ENCODE data around the gene PRKACA. TPM values are rescaled to one million over a fixed set of nuclear protein-coding genes. Genes with fewer than 3 reads are reported as not detected.

PRKACA gene
- total RNA-seq, 2 donors from 2014 or later: 101 to 103 TPM

DNA sequence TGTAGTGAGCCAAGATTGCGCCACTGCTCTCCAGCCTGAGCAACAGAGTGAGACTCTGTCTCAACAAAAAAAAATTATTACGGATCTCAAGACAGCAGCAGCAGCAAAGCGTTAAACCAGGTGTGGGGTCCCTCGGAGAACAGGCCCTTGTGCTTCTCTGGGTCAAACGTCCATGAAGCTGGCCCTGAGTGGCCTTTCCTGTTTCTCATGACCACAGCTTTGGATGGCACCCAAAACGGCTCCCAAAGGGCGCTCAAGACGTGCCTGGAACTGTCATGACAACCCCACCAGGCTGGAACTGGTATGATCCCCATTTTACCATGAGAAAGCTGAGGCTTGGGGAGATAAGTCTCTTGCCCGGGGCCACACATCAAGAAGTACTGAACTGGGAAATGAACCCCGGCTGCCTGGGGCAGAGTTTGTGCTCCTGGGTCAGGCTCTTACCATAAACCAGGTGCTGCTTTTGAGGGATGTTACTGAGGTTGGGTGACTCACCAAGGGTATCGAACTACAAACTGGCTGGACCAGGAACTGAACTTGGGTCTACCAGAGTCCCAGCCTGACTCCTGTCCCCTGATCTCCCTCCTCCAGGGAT, 15.4 kb downstream of the PRKACA start:
- intact Hi-C loops (cut with DNase I): no loop called here
- DNase-seq (ENCODE audit: low spot score): no peak

DNA sequence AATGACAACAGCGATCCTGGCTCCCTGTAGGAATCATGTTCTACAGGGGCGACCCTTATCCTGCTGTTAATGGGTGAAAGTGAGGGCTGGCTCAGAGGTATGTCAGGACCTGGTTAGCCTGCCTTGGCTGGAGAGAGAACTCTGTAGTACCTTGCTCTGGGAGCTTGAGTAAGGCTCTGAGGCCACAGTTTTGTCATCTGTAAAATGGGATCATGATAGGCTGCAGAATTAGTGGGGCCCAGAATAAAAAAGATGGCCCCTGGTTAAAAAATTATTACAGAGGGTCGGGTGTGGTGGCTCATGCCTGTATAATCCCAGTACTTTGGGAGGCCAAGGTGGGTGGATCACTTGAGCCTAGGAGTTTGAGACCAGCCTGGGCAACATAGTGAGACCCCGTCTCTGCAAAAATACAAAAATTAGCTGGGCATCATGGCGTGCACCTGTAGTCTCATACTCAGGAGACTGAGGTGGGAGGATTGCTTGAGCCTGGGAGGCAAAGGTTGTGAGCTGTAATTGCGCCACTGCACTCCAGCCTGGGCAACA, 16.5 kb downstream of the PRKACA start:
- DNase-seq (ENCODE audit: low spot score): no peak
- intact Hi-C loops (cut with DNase I): no loop called here

GRCh38 chr19:14097532-14098151, 19.9 kb downstream of the PRKACA start:
- intact Hi-C loops (cut with DNase I): no loop called here
- no peak for DNase-seq (ENCODE audit: low spot score)

- intact Hi-C loops (cut with DNase I): no loop called here
Observed at GRCh38 chr19:14096272-14096992, 21.1 kb downstream of the PRKACA start.

DNA sequence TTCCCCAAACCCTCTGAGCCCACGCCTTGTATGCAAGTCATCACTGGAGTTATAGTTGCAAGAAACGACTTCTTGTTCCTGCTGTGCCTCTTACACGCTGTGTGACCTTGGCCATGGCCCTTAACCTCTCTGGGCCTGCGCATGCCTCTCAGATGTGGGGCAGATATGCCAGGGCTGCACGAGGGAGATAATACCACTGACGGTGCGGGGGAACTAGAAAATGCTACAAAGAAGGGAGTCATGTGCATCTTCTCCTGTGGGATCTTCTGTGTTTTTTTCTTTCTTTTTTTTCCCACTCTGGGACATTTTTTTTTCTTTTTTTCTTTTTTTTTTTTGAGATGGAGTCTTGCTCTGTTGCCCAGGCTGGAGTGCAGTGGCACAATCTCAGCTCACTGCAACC, 22.7 kb downstream of the PRKACA start:
- DNase-seq (ENCODE audit: low spot score): no peak
- intact Hi-C loops (cut with DNase I): no loop called here

More at GRCh38 chr19:14096272-14096992, 21.1 kb downstream of the PRKACA start:
- DNase-seq (ENCODE audit: low spot score): no peak

- no peak for DNase-seq (ENCODE audit: low spot score)
- intact Hi-C loops (cut with DNase I): no loop called here
Observed at GRCh38 chr19:14093117-14093823, 24.3 kb downstream of the PRKACA start.

DNA sequence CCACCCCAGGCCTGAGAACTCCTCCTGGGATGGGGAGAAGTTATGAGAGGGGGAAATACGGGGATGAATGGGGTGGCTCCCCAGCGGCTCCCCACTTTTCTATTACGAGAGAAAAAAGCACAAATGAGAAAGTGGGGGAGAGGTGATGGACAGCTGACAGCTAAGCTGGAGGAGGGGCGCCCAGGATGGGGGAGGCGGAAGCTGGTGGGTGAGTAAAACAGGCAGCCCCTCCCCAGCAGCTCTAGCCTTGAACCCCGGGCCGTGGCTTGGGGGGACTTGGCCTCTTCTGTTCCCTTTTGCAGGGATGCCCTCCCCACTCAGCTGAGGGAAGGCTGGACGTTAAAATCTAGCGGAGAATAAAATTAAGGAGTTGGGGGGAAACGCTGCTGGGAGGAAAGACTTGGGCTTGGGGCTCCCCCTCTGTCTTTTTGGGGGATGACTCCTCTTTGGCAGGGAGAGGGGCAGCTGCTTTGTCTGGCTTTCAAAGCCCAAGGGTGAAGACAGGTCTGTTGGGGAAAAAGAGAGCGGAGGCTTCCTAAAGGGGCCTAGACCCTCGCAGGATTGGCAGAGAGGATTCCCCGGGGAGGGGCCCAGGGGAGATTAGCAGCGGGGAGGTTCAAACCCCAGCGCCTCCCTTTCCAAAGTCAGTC, 25.6 kb downstream of the PRKACA start:
- no peak for DNase-seq (ENCODE audit: low spot score)
- intact Hi-C loops (cut with DNase I): no loop called here

DNA sequence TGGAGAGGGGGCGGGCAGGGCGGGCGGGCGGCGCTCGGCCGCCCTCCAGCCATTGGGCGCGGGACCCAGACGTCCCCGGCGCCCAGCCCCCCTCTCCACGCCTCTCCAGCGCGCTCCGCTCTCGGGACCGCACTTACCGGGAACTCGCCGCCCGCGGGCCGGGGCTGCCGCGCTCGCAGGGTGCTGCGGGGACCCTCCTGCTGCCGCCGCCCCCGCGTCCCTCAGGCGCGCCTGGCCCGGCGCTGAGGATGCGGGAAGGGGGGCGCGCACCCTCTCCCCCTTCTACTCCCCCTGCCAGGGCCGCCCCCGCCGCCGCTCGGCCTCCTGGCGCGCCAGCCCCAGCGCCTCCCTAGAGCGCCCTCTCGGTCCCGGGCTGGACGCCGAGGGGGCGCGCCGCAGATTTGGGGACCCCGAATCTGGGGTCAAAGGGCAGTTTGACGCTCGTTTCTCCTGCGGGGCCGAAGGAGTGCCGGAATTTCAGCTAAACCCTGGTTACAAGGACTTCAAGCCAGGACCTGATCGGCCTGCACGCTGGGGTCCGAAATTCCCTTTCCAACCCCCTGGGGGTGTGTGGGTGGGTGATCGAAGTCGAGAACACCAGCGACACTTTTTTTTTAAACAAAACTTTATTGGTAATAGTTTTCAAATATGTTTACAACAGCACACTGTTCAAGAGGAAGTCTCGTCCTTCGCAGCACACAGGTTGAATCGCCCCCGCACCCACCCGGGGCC, 26.3 kb downstream of the PRKACA start:
- intact Hi-C loops (cut with DNase I): no loop called here
- no peak for DNase-seq (ENCODE audit: low spot score)

GRCh38 chr19:14090509-14091080, 27.0 kb downstream of the PRKACA start, which contains the start of gene SAMD1:
Gene SAMD1, minus strand, starts transcription at chr19:14090751.
- intact Hi-C loops (cut with DNase I): no loop called here
- DNase-seq (ENCODE audit: low spot score): peak; percentile 97

GRCh38 chr19:14089662-14090508, 27.7 kb downstream of the PRKACA start:
- intact Hi-C loops (cut with DNase I): loop anchor here (5.0 to 10.0 kb wide), 2 partner anchors 315 to 1113 kb away; partner anchors contain the start of gene C19orf53 (in 1 of the 2)
- DNase-seq (ENCODE audit: low spot score): peak; percentile 83

DNA sequence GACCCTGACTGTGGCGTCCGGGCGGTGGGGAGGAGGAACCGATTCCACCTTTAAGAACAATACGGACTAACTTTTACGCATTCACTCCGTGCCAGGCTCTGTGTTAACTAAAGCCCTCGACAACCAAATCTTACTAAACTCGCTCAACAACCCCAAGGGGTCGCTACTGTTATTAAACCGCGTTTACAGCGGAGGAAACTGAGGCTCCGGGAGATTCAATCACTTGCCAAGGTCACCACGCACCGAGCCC, 28.2 kb downstream of the PRKACA start:
- no peak for DNase-seq (ENCODE audit: low spot score)
- intact Hi-C loops (cut with DNase I): loop anchor here (5.0 to 10.0 kb wide), 2 partner anchors 315 to 1112 kb away; partner anchors contain the start of gene C19orf53 (in 1 of the 2)

DNA sequence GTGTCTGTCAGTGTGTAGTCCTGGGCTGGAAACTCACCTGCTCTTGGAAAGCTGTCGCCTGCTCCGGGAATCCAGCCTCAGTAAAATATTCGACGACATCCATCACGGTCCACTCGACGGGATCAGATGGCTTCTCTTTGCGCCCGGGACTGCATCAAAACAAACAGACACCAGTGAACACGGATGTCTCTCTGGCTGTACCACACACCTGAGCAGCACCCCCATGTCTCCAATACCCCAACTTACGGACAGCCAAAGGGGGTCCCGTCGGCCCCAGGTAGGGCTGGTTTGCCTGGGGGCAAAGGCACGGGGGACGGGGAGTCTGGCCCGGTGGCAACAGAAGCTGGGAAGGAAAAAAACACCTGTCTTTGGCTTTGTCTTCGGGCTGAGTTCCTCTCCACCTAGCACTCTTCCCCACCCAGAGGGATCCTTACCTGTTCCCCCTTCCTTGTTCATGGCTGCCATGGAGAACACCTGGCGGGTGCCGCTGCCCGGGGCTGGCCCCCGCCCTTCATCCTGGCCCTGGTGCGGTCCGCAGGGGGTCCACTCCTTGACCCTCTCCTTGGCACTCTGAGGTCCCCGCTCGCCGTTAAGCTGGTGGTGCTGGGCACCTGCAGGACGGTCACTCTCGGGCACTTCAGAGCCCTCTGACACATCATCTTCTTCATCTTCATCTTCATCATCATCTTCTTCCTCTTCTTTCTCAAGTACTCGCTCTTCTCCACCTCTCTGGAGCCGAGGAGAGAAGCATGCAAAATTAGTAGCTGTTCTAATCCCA, 28.7 kb downstream of the PRKACA start:
- no peak for DNase-seq (ENCODE audit: low spot score)
- intact Hi-C loops (cut with DNase I): loop anchor here (5.0 to 10.0 kb wide), 2 partner anchors 314 to 1112 kb away; partner anchors contain the start of gene C19orf53 (in 1 of the 2)

DNA sequence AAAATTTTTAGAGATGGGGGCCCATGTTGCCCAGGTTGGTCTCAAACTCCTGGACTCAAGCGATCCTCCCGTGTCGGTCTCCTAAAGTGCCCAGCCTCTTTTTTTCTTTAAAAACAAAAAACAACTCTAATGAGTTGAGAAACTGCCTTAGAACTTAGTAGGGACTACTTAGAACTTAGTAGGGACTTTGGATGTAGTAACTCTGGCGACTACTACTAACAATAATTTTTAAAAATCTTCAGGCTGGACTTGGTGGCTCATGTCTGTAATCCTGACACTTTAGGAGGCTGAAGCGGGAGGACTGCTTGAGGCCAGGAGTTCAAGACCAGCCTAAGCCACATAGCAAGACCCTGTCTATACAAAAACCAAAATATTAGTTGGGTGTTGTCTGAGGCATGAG, 31.5 kb downstream of the PRKACA start:
- intact Hi-C loops (cut with DNase I): loop anchor here (5.0 to 10.0 kb wide), 2 partner anchors 311 to 1109 kb away; partner anchors contain the start of gene C19orf53 (in 1 of the 2)
- DNase-seq (ENCODE audit: low spot score): no peak

DNA sequence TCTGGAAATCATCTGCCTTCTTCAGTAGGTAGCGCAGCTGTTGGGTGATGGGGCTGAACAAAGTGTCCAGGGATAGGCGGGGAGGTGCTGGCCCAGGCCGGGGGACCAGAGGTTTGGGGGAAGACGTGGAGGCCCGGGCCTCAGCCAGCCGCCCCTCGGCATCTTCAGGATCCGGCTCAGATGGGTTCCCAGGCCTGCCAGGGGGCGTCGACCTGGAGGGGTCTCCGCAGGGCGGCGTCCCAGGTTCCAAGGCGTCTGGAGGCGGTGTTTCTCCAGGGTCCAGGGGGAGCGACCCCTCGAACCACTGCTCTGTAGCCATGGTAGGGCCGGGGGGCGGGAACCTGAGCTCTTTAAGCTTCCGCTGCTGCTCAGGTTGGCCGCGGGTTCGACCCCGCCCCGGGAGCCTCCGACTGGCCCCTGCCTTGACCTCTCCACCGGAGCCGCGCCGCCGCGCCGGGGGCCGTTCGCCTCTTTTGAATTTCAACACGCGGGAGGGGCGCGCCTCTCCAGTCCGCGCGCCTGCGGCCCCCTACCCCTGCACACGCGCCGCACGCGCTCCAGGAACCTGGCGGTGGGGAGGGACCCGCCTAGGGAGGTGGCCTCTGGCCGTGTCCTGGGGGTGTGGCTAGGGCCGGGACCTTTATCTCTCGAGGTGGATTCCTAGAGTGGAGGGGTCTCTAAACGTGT, 32.1 kb downstream of the PRKACA start, which contains the start of gene C19orf67:
TSS of gene C19orf67 (minus strand) at position 475 of the 687 bp plus-strand sequence. CDS start at position 319, 156 bp downstream.
- intact Hi-C loops (cut with DNase I): loop anchor here (5.0 to 10.0 kb wide), 2 partner anchors 311 to 1108 kb away; partner anchors contain the start of gene C19orf53 (in 1 of the 2)

GRCh38 chr19:14082675-14082960, 34.9 kb downstream of the PRKACA start:
- intact Hi-C loops (cut with DNase I): loop anchor here in 1 of 2 donors (5.0 to 10.0 kb wide), 2 partner anchors 55 to 308 kb away; partner anchors contain the start of genes ASF1B and C19orf53
- DNase-seq (ENCODE audit: low spot score): no peak

More for the DNA sequence above, 32.1 kb downstream of the PRKACA start, which contains the start of gene C19orf67:
- no peak for DNase-seq (ENCODE audit: low spot score)

All from posterior vena cava (tissue), 2 donors.